ENCODE data around the gene KCNG1.
"Not testable (repeated sequence)": the region's sequence is repeated elsewhere in the genome, so short reads cannot be mapped to it uniquely, and the experiment has no call there.

KCNG1 gene, protein sequence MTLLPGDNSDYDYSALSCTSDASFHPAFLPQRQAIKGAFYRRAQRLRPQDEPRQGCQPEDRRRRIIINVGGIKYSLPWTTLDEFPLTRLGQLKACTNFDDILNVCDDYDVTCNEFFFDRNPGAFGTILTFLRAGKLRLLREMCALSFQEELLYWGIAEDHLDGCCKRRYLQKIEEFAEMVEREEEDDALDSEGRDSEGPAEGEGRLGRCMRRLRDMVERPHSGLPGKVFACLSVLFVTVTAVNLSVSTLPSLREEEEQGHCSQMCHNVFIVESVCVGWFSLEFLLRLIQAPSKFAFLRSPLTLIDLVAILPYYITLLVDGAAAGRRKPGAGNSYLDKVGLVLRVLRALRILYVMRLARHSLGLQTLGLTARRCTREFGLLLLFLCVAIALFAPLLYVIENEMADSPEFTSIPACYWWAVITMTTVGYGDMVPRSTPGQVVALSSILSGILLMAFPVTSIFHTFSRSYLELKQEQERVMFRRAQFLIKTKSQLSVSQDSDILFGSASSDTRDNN

DNA sequence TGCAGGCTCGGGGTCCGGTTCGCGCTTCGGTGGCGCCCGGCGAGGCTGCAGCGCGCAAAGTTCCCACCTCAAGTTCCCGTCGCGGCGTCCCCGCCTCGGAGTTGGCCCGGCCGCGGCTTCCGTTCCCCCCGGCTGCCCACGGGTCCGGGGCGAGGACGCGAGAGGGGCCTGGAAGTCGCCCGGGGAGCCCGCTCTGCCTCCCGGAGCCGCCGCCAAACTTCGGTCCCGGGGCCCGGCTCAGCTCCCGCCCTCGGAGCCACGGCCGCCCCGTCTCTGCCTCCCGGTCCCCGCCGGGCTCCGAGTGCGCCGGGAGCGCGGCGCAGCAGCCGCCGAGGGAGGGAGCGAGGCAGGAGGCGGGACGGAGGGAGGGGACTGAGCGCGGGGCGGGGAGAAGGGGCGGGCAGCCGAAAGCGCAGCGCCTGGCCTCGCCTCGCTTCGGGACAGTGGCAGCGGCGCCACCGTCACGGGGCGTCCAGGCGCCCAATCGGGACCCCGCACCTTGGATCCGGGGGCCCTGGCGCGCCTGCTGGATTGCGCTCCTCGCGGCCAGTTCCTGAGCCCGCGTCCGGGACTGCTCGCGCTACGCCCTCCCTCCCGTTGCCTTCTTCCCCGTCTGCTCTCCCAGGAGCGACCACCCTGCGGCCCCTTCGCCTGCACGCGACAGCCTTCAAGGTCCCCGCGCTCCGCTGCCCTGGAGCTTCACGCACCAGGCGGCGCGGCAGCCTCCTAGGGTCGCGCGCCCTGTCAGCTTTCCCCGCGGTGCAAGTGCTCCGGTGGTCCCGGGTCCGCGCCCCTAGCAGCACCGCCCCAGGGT is at the start of gene KCNG1:
KCNG1 (minus strand) TSS at position 305 of the 814 bp plus-strand sequence. CDS start 12,769 bp downstream, outside the sequence.
- no peak for DNase-seq (ENCODE audit: low read depth in 2 of 2)

DNA sequence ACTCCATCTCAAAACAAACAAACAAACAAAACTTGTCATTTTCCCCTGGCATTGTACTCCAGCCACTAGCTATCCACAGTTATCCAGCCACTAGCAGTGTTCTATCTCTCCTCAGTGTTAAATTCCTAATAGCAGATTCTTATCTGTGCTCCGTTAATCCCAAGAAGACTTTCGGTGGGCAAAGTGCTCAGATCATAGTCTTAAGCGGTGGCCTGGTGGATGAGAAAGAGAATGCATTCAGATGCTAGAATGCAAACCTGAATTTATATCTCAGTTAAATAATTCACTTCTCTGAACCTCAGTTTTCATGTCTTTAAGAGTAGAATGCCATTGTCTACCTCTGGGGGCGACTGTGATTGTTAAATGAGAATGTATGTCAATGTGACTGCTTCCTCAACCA is 47.7 kb upstream of the KCNG1 start:
- DNase-seq (ENCODE audit: low read depth in 2 of 2): no peak

DNA sequence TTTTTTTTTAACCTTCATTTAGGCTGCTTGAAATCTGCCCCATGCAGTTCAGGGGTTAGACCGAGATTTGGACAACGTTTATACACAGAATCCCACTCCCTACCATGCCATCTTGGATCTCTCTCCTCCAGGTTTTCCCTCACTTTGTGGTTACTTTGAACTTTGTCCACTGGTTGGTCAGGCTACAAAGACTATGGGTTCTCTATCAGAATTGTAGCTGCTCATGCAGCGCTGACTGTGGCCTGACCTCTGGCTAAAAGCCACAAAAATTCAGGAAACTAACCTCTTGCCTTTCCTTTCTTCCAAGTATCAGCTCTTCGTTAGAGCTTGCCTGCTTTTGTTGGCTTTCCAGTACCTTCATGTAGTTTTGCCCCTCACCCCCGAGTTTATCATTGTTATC is 44.9 kb upstream of the KCNG1 start:
- no peak for DNase-seq (ENCODE audit: low read depth in 2 of 2)

DNA sequence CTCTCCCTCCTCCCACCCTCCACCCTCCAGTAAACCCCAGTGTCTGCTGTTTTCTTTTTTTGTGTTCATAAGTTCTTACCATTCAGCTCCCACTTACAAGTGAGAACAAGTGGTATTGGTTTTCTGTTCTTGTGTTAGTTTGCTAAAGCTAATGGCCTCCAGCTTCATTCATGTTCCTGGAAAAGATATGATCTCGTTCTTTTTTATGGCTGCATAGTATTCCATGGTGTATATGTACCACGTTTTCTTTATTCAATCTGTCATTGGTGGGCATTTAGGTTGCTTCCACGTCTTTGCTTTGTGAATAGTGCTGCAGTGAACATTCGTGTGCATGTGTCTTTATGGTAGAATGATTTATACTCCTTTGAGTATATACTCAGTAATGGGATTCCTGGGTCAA is 42.7 kb upstream of the KCNG1 start:
- no peak for DNase-seq (ENCODE audit: low read depth in 2 of 2)

DNA sequence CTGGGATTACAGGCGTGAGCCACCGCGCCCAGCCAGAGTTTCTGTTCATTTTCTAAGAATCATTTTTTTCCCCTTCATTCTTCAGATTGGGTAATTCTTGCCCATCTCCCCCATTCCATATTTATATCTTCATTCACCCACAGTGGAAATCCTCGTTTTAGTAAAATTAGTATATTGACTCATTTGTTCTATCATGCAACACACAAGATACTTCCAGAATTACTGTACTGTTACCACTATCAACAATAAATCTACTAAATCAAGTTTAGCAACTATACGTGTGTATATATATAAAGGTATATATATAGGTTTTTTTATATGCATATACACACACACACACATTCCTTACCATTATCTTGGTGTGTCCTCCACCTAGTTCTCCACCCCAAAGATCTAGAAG is 41.2 kb upstream of the KCNG1 start:
- DNase-seq (ENCODE audit: low read depth in 2 of 2): no peak

DNA sequence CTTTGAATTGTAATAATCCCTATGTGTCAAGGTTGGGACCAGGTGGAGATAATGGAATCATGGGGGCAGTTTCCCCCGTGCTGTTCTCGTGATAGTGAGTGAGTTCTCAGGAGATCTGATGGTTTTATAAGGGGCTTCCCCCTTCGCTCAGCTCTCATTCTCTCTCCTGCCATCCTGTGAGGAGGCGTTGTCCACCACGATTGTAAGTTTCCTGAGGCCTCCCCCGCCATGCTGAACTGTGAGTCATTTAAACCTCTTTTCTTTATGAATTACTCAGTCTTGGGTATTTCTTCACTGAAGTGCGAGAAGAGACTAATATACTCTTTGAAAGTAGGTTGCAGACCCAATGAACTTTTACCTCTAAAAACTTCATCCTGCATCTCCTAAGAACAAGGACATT is 39.2 kb upstream of the KCNG1 start:
- no peak for DNase-seq (ENCODE audit: low read depth in 2 of 2)

DNA sequence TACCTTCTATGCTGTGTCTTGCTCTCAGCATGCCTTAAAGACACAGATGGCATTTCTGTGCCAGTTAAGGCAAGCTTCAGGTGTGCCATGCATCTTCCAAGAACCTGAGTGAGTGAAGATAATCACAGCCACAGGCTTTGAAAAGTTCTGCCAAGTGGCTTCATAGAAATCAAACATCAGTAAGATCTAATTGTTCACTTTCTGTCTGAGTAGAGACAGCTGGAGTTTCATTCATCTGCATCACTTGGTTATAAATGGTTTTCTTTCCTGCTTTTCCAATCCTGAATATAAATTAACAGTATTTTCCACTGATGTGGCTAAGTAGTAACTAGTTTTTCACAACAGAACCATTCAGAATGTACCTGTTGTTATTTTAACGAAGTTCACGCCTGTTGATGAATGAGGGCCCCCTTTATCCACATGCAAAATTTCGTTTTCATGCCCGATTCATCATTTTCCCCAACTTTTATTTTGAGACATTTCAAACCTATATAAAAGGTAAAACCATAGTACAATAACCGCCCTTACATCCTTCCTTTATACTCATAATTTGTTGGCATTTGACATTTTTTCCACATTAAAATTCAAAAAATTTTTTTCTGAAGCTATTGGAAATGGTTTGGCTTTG is 38.6 kb upstream of the KCNG1 start:
- DNase-seq (ENCODE audit: low read depth in 2 of 2): no peak

DNA sequence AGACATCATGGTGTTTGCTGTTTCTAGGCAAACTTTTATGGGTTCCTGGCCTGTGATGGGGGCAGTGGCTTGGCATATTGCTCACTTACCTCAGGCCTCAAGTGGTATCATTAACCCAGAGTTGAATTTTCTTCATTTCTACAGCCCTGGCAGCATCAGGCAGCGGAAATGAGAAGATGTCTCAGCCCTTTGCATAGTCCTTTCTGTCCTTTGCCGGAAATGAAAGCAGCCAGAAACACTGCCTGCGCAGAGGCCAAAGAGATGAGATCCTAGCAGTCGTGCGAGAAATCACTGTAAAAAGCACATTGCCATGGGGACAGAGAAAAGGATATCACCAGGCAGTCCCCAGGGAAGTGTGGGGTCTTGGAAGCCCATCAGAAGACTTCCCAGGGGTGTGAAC is 37.4 kb upstream of the KCNG1 start:
- DNase-seq (ENCODE audit: low read depth in 2 of 2): no peak

DNA sequence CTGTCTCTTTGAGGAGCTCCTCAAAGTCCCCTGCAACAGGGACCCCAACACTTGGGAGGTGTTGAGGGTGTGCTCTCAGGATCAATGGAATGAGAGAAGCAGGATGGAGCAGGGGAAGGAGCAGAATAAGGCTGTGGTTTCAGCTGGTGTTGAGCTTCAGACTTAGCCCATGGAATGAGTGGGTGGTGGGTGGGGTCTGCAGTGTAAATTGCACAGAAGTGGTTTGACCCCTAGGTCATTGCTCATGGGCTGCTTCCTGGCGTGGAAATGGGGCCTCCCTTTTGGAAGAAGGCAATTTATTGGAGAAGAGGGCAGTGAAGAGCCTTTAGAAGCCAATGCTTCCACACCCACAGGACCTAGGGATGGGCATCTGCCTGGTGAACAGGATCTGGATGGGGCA is 37.0 kb upstream of the KCNG1 start:
- no peak for DNase-seq (ENCODE audit: low read depth in 2 of 2)

DNA sequence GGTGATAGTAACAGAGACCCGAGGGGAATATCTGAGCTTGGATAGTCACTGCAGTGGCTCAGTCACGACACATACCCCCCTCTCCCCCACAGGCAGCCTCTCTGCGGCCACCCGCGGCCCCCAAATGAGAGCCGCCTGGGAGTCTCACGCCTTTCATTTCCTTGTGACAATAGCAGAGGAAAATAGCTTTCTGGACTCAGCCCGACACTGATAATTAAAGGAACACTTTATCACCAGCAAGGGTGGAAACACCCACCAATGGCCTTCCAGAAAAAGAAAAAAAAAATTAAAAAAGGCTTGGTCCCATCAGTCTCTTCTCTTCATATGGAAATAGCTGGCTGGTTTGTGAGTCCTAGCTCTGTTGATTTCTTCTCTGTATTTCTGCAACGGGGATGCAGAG is 35.1 kb upstream of the KCNG1 start:
- no peak for DNase-seq (ENCODE audit: low read depth in 2 of 2)

DNA sequence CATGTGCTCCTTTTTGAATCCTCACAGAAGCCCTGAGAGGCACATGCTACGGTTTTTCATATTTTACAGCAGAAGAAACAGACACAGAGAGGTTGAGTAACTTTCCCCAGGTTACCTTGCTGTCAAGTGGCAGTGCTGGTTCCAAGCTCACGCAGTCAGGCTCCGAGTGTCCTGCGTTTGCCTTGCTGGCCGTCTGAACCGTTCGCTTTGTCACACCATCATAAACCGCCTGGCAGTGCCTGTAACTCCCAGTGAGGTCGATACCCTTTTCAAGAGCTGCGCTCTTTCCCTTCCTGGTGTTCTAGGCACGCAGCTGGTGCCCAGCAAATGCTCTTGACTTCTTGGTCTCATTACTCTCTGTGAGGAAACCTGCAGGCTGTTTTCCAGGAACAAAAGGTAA is 31.3 kb upstream of the KCNG1 start:
- no peak for DNase-seq (ENCODE audit: low read depth in 2 of 2)

DNA sequence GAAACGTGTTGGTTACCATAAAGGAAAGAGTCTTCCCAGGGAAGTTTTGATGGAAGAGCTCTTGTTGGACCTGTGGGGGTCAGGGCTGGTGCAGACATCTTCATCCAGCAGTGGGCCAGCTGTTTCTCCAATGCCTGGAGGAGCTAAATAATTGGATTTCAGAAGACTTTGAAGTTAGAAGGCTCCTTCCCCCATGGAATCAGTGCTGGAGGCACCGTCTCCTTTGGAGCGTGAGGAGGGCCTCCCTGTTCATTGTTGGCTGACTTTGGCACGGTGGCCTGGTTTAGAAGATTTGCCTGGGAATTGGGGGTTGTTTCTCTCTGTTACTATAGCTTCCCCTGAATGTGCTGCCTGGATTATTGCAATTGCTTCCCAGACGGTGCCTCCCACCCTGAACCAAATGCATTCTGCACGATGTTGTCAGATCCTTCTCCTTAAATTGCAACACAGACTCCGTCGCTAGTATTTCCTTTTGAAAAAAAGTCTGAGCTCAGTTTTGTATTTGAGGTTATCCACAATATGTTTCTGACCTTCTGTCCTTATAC is 27.7 kb upstream of the KCNG1 start:
- no peak for DNase-seq (ENCODE audit: low read depth in 2 of 2)

DNA sequence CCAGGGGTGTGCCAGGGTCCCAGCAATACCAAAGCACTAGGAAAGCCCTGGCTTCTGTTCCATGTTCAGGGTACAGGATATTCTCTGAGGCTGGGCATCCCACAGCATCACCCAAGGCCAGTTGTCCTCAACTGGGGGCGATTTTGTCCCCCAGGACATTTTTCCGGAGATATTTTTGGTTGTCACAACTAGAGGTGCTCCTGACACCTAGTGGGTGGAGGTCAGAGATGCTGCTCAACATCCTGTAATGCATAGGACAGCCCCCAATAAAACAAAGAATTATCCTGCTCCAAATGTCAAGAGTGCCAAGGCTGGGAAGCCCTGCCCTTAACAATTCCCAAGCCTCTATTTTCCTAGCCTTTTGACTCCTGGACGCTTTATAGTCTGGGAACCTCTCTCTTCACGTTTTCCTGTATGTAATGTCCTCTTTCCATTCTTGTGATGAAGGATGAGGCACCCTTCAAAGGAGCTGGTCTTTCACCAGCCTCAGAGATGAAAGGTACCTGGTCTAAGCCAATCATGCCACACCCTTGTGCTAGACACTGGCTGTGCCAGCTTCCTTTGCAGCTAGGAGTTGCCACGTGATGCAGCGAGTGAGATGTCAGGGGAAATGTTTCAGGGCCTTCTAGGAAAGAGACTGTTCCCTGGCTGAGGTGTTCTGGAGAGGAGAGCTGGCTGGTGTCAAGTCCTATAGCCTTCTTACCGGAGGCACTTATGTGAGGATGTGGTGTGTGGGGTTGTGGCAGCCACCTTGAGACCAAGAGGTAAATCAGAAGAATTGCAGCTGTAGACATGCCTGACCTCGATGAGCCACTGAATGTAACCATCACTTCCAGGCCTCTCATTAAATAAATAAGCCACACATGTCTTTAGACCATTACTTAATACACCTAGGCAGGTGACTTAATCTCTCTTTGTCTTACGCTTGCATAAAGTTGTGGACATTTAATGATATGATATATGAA is 23.4 kb upstream of the KCNG1 start:
- no peak for DNase-seq (ENCODE audit: low read depth in 2 of 2)

DNA sequence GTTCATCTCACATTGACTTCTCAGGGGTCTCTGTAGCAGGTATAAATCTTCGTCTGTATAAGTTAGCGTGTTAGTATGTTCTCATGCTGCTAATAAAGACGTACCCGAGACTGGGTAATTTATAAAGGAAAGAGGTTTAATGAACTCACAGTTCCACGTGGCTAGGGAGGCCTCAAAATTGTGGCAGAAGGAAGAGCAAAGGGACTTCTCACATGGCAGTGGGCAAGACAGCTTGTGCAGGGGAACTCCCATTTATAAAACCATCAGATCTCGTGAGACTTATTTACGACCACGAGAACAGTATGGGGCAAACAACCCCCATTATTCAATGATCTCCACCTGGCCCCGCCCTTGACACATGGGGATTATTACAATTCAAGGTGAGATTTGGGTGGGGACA is 22.6 kb upstream of the KCNG1 start:
- not testable (repeated sequence) for DNase-seq (ENCODE audit: low read depth in 2 of 2)

DNA sequence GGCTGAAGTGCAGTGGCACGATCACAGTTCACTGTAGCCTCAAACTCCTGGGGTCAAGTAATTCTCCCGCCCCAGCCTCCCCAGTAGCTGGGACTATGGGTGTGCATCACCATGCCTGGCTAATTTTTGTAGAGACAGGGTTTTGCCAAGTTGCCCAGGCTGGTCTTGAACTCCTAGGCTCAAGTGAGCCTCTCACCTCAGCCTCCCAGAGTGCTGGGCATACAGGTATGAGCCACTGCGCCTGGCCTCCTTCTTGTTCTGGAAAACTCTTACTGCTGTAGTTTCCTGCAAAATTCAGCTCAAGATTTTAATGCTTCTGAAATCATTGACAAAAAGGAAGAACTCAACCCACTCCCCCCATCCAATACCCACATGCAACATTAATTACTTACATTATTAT is 21.9 kb upstream of the KCNG1 start:
- no peak for DNase-seq (ENCODE audit: low read depth in 2 of 2)

DNA sequence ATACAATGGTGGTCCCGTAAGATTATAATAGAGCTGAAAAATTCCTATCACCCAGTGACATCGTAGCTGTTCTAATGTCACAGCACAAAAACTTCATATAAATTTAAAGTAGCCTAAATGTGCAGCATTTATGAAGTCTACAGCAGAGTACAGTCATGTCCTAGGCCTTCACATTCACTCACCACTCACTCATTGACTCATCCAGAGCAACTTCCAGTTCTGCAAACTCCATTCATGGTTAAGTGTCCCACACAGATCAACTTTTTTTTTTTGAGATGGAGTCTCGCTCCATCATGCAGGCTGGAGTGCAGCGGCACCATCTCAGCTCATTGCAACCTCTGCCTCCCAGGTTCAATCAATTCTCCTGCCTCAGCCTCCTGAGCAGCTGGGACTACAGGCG is 20.9 kb upstream of the KCNG1 start:
- DNase-seq (ENCODE audit: low read depth in 2 of 2): no peak

DNA sequence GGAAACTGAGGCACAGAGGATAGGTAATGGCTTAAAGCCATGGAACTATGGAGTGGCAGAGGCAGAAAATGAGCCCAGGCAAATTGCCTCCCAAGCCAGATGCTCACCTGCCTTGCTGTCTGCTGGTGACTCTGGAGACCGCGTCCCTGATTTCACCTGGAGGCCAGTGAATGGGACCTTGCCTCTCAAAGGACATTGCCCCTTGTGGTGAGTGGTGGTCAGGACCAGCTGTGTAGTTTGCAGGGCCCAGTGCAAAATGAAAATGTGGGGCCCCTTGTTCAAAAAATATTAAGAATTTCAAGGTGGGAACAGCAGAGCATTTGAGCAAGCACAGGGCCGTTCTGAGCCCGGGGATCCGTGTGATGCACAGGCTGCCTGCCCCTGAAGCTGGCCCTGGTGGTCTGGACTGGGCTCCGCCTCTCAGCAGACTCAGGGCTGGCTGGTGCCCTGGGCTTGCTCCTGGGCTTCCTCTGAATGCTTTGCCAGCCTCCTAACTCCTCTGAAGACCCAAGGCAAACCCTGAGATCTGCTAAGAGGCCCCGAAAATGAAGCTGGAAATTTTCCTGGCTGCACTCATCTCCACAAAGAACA is 19.8 kb upstream of the KCNG1 start:
- DNase-seq (ENCODE audit: low read depth in 2 of 2): no peak

DNA sequence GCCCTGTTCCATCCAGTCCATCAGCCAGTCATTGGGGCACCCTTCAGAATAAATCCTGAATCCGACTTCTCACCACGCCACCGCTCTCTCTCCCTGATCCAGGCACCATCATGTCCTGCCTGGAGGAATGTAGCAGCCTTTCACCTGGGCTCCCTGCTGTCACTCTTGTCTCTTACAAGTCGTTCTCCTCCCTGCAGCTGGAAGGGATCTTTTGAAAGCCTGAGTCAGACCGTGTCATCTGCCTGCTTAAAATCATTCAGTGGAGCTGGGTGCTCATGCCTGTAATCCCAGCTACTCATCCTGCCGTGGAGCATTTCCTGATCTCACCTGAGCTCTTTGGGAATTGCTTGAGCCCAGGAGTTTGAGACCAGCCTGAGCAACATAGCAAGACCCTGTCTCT is 19.2 kb upstream of the KCNG1 start:
- DNase-seq (ENCODE audit: low read depth in 2 of 2): no peak

DNA sequence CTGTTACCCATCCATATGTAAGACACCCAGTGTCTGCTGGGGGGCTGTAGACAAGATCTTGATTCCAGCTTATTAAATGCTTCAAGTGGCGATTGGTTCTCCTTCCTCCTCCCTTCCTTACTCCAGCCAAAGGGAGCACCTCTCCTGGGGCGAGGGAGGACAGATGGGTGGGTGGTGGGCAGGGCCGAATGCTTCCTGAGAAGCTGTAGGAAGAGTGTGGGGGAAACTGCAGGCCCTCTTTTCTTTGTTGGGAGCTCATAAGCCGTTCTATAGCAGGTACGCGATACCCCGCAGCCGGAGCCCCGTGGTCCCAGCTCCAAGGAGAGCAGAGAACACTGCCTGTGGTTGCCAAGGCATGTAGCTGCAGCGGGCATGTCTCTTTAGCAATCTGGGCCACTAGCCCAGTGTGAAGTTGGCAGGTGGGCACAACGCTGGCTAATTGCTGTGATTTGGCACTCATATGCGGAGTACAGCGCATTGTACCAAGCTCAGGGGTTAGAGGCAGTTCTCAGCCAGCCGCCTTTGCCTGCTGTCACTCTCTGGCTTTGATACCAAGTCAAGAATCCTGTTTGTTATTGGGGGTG is 14.7 kb upstream of the KCNG1 start:
- DNase-seq (ENCODE audit: low read depth in 2 of 2): no peak

DNA sequence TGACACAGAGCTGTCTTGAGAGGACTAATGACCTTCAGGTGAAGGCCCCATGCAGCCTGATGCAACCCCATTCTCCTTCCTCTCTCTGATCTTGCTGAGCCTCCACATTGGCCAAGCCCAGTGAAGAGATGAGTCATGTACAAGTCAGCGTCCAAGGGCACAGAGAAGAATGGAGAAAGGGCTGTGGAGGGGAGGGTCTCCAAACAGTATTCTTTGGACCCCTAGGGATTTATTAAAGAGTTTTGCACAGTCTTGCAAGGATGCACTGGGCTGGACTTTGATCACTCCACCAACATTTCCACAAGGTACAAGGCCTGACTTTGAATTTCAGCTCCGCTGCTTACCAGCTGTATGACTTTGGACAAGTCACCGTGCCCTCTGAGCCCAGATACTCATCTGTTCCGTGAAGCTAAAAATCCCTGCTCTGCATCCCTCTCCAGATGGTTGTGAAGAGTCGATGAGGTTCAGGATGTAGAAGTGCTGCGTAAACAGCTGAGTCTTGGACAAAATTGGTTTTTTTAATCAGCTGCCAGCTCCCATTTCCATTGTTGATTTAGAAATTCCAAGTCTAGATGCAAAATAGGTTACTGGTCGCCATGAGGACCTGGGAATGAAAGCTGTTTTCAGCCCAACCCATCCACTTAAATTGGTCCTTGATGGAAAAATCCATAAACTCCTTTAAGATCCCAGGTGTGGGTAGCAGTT is 14.1 kb upstream of the KCNG1 start:
- no peak for DNase-seq (ENCODE audit: low read depth in 2 of 2)
